ENCODE results near the gene LMBRD2. TPM values are rescaled to one million over a fixed set of nuclear protein-coding genes. Genes with fewer than 3 reads are reported as not detected.
"Not testable (repeated sequence)": the region's sequence is repeated elsewhere in the genome, so short reads cannot be mapped to it uniquely, and the experiment has no call there.

LMBRD2 gene
- total RNA-seq, 3 donors from 2014 or later = 11.0 to 19.3 (median 13.1) TPM

DNA sequence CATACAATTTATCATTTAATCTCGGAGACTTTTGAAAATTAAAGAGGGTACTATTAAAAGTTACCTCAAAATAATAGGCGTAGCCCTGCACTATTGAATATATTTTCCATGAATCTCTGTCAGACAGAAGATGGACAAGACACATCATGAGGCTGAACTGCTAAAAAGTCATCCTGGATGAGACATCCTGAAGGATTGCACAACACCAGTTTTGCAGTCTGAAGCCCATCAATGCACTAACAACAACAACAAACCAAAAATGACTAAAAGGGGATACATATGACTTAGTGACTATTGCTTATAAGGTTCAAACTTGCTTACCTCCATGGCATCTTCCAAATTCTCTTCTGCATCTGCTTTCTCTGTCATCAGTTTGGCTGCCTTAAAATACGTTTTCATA, 15.7 kb downstream of the LMBRD2 start:
- Histone ChIP-seq H3K4me3 (no peak overlapping the region), H3K36me3 (peaks cover 7% of the 10 kb centered on the region), H3K9me3 (peaks cover 0 to 9% of the 10 kb centered on the region in 2 donors), H3K4me1 (no peaks in the 10 kb centered on the region), H3K27ac (no peak overlapping the region), H3K27me3 (no peaks in the 10 kb centered on the region)
- intact Hi-C loops (cut with DNase I; ENCODE audit: low total_unique reads) = no loop called here
- DNase-seq (ENCODE audit: low spot score in 2 of 2) = no peak
- TF ChIP-seq, protein P1, sequence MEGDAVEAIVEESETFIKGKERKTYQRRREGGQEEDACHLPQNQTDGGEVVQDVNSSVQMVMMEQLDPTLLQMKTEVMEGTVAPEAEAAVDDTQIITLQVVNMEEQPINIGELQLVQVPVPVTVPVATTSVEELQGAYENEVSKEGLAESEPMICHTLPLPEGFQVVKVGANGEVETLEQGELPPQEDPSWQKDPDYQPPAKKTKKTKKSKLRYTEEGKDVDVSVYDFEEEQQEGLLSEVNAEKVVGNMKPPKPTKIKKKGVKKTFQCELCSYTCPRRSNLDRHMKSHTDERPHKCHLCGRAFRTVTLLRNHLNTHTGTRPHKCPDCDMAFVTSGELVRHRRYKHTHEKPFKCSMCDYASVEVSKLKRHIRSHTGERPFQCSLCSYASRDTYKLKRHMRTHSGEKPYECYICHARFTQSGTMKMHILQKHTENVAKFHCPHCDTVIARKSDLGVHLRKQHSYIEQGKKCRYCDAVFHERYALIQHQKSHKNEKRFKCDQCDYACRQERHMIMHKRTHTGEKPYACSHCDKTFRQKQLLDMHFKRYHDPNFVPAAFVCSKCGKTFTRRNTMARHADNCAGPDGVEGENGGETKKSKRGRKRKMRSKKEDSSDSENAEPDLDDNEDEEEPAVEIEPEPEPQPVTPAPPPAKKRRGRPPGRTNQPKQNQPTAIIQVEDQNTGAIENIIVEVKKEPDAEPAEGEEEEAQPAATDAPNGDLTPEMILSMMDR (IDR thresholded peaks at IDR 0.05) = no peak
- no peak for TF ChIP-seq POLR2A (IDR thresholded peaks at IDR 0.05)
- TF ChIP-seq POLR2AphosphoS5 (IDR thresholded peaks at IDR 0.05) = no peak

DNA sequence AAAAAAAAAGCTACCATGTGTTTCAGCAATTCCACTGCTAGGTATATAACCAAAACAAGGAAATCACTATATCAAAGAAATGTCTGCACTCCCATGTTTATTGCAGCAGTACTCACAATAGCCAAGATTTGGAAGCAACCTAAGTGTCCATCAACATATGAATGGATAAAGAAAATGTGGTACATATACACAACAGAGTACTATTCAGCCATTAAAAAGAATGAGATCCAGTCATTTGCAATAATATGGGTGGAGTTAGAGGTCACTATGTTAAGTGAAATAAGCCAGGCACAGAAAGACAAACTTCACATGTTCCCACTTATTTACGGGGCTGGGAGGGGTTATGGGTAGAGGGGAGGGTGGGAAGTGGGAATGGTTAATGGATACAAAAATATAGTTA, 18.7 kb downstream of the LMBRD2 start:
- H3K27ac ChIP-seq; H3K36me3 ChIP-seq; H3K4me3 ChIP-seq; intact Hi-C loops (cut with DNase I; ENCODE audit: low total_unique reads); H3K4me1 ChIP-seq; H3K27me3 ChIP-seq; DNase-seq (ENCODE audit: low spot score in 2 of 2); H3K9me3 ChIP-seq: not testable (repeated sequence)

DNA sequence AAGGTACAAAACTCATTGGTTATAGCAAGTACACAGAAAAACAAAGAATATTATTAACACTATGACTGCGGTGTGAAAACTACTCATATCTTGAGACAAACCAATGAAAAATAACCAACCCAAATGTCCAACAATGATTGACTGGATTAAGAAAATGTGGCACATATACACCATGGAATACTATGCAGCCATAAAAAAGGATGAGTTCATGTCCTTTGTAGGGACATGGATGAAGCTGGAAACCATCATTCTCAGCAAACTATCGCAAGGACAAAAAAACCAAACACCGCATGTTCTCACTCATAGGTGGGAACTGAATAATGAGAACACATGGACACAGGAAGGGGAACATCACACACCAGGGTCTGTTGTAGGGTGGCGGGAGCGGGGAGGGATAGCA, 22.0 kb downstream of the LMBRD2 start:
- intact Hi-C loops (cut with DNase I; ENCODE audit: low total_unique reads); H3K4me1 ChIP-seq; H3K4me3 ChIP-seq; H3K27me3 ChIP-seq; H3K36me3 ChIP-seq; H3K27ac ChIP-seq; DNase-seq (ENCODE audit: low spot score in 2 of 2); H3K9me3 ChIP-seq: not testable (repeated sequence)

DNA sequence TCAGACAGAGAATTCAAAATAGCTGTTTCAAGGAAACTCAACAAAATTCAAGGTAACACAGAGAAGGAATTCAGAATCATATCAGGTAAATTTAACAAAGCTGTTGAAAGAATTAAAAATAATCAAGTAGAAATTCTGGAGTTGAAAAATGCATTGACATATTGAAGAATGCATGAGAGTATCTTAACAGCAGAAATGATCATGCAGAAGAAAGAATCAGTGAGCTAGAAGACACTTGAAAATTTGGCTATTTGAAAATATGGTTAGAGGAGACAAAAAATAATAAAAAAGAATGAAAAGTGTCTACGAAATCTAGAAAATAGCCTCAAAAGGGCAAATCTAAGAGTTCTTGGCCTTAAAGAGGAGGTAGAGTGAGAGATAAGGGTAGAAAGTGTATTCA, 22.9 kb downstream of the LMBRD2 start:
- no peaks in the 10 kb centered on the region for H3K27me3 ChIP-seq
- no peak overlapping the region for H3K4me3 ChIP-seq
- H3K9me3 ChIP-seq = peaks cover 0 to 10% of the 10 kb centered on the region in 2 donors
- intact Hi-C loops (cut with DNase I; ENCODE audit: low total_unique reads) = no loop called here
- H3K27ac ChIP-seq = no peak overlapping the region
- TF ChIP-seq POLR2AphosphoS5 (IDR thresholded peaks at IDR 0.05) = no peak
- TF ChIP-seq, protein P1 (IDR thresholded peaks at IDR 0.05) = no peak
- TF ChIP-seq POLR2A (IDR thresholded peaks at IDR 0.05) = no peak
- H3K36me3 ChIP-seq = peaks cover 6% of the 10 kb centered on the region
- DNase-seq (ENCODE audit: low spot score in 2 of 2) = no peak
- no peaks in the 10 kb centered on the region for H3K4me1 ChIP-seq

DNA sequence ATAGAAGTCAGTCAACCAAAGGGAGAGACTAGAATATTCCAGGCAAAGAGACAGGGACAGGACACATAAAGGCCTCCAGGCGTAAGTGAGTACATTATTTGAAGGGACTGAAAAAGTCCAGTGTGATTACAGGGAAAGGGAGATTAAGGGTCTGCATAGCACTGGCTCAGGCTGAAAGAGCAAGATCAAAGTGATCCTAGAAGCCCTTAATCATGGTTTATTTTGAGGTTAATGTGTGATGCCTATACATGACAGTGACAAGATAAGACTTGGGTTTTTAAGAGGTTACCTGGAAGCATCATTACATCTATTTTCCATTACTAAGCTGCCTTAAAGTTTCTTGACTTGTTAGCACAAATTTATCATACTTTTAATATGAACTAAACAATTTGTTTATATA, 25.8 kb downstream of the LMBRD2 start:
- H3K36me3 ChIP-seq = no peaks in the 10 kb centered on the region
- no peak overlapping the region for H3K27ac ChIP-seq
- H3K9me3 ChIP-seq = peaks cover 0 to 10% of the 10 kb centered on the region in 2 donors
- no peaks in the 10 kb centered on the region for H3K27me3 ChIP-seq
- TF ChIP-seq POLR2A (IDR thresholded peaks at IDR 0.05) (no peak), POLR2AphosphoS5 (IDR thresholded peaks at IDR 0.05) (no peak)
- TF ChIP-seq, protein P1 (IDR thresholded peaks at IDR 0.05) = no peak
- intact Hi-C loops (cut with DNase I; ENCODE audit: low total_unique reads) = no loop called here
- no peak for DNase-seq (ENCODE audit: low spot score in 2 of 2)
- no peaks in the 10 kb centered on the region for H3K4me1 ChIP-seq
- no peak overlapping the region for H3K4me3 ChIP-seq

DNA sequence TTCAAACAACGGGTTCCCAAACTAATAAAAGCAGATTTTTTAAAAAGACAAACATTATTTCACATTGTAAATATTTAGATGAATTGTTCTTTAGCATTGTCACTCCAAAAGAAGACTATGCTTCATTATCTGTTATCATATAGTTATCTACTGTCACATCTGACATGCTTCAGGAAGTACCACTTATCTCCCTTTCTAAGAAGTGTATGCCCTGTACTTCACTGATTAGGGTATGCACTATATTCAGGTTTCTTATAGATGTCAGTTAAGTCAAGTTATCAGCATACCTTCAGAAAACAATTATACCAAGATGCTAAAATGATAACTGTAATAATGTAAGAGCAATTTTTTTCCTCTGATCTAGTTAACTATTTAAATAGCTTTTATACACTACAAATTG, 40.4 kb downstream of the LMBRD2 start:
- H3K4me3 ChIP-seq = no peak overlapping the region
- no peaks in the 10 kb centered on the region for H3K27me3 ChIP-seq
- intact Hi-C loops (cut with DNase I; ENCODE audit: low total_unique reads) = no loop called here
- no peaks in the 10 kb centered on the region for H3K9me3 ChIP-seq
- DNase-seq (ENCODE audit: low spot score in 2 of 2) = no peak
- H3K27ac ChIP-seq = no peak overlapping the region
- no peaks in the 10 kb centered on the region for H3K4me1 ChIP-seq
- no peak for TF ChIP-seq POLR2A (IDR thresholded peaks at IDR 0.05)
- TF ChIP-seq, protein P1 (IDR thresholded peaks at IDR 0.05) = no peak
- H3K36me3 ChIP-seq = peaks cover 9% of the 10 kb centered on the region
